HL-60 (cell line): ENCODE measurements around the gene DENND1A.

ENCODE experiments used
- CTCF ChIP-seq: IDR thresholded peaks from one replicate; pipeline ENCODE4 v1.5.1; 2011; ENCODE audit warnings: low read length, control low read depth, inconsistent platforms; ENCODE audit not compliant: insufficient read depth
- POLR2AphosphoS5 ChIP-seq: IDR thresholded peaks from 2 replicates; pipeline ENCODE4 v1.6.1; 2012; ENCODE audit warnings: low read depth
- SPI1 ChIP-seq: IDR thresholded peaks from 2 replicates; pipeline ENCODE4 v1.6.1; 2012; ENCODE audit warnings: low read depth, mild to moderate bottlenecking, borderline replicate concordance

GRCh38 chr9:123357743-123358059 lies 572.2 kb downstream of the DENND1A start:
- TF ChIP-seq CTCF, result no peak
- no peak for TF ChIP-seq POLR2AphosphoS5
- no peak for TF ChIP-seq SPI1
